ENCODE data around the gene CRYGC. TPM values are rescaled to one million over a fixed set of nuclear protein-coding genes. Genes with fewer than 3 reads are reported as not detected.
A peak's percentile ranks its signal among the peaks of the same experiment; 100 is the strongest.

The CRYGC gene
- total RNA-seq: not detected
- polyA plus RNA-seq: not detected

GRCh38 chr2:208129744-208130711 is at the start of gene CRYGC:
Gene CRYGC (minus strand): TSS chr2:208129828. CDS start chr2:208129792, 36 bp downstream.
- TF ChIP-seq EP300 (IDR thresholded peaks at IDR 0.05): no peak
- TF ChIP-seq, protein P1, sequence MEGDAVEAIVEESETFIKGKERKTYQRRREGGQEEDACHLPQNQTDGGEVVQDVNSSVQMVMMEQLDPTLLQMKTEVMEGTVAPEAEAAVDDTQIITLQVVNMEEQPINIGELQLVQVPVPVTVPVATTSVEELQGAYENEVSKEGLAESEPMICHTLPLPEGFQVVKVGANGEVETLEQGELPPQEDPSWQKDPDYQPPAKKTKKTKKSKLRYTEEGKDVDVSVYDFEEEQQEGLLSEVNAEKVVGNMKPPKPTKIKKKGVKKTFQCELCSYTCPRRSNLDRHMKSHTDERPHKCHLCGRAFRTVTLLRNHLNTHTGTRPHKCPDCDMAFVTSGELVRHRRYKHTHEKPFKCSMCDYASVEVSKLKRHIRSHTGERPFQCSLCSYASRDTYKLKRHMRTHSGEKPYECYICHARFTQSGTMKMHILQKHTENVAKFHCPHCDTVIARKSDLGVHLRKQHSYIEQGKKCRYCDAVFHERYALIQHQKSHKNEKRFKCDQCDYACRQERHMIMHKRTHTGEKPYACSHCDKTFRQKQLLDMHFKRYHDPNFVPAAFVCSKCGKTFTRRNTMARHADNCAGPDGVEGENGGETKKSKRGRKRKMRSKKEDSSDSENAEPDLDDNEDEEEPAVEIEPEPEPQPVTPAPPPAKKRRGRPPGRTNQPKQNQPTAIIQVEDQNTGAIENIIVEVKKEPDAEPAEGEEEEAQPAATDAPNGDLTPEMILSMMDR (IDR thresholded peaks at IDR 0.05): no peak
- TF ChIP-seq POLR2A (IDR thresholded peaks at IDR 0.05): no peak
- TF ChIP-seq POLR2AphosphoS5 (IDR thresholded peaks at IDR 0.05): no peak
- intact Hi-C loops (cut with DNase I): no loop called here
- no peaks in the 10 kb centered on the region for H3K36me3 ChIP-seq
- peaks cover 0 to 4% (median 0%) of the 10 kb centered on the region in 3 donors for H3K27me3 ChIP-seq
- no peaks in the 10 kb centered on the region for H3K9me3 ChIP-seq
- H3K4me1 ChIP-seq: no peaks in the 10 kb centered on the region
- H3K4me3 ChIP-seq: no peak within 1 kb of the TSS
- H3K27ac ChIP-seq: no peak within 1 kb of the TSS
- 41 to 72% methylated on average over 19 of the region's 19 CpGs for WGBS, 2 donors
- no peak for DNase-seq

- Histone ChIP-seq H3K4me3 (no peak overlapping the region), H3K27ac (no peak overlapping the region), H3K36me3 (no peaks in the 10 kb centered on the region), H3K4me1 (peaks cover 0 to 7% (median 0%) of the 10 kb centered on the region in 4 donors), H3K27me3 (no peaks in the 10 kb centered on the region), H3K9me3 (no peaks in the 10 kb centered on the region)
- TF ChIP-seq, protein P1 (IDR thresholded peaks at IDR 0.05): no peak
- TF ChIP-seq POLR2A (IDR thresholded peaks at IDR 0.05): no peak
- no peak for TF ChIP-seq POLR2AphosphoS5 (IDR thresholded peaks at IDR 0.05)
- intact Hi-C loops (cut with DNase I): no loop called here
- DNase-seq: no peak
- WGBS, 2 donors: 38 to 65% methylated on average over 4 of the region's 4 CpGs
These were observed 49.5 kb upstream of the CRYGC start for GRCh38 chr2:208179028-208179609.

DNA sequence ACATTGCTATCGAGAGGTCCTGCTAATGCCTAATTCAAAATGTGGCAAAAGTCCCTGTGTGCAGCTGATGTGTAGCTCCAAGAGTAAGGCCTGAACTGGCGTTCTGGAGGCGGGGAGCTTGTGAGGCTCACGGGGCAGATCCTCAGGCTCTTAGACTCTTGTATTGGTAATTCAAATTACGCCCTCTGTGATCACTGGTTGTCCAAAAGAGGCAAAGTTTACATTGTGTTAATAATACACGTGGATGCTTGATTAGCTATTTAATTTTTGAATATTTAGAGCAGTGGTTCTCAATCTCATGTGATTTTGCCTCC is 46.2 kb upstream of the CRYGC start:
- Histone ChIP-seq H3K27me3 (no peaks in the 10 kb centered on the region), H3K36me3 (no peaks in the 10 kb centered on the region), H3K9me3 (no peaks in the 10 kb centered on the region), H3K27ac (no peak overlapping the region), H3K4me3 (no peak overlapping the region), H3K4me1 (peaks cover 0 to 7% (median 0%) of the 10 kb centered on the region in 4 donors)
- 80 to 85% methylated on average over 6 of the region's 6 CpGs for WGBS, 2 donors
- intact Hi-C loops (cut with DNase I): loop anchor here (2.0 kb wide), 1 partner anchor 79 kb away; the partner anchor contains the start of gene IDH1
- no peak for DNase-seq
- TF ChIP-seq POLR2AphosphoS5 (IDR thresholded peaks at IDR 0.05) (no peak), EP300 (IDR thresholded peaks at IDR 0.05) (no peak), POLR2A (IDR thresholded peaks at IDR 0.05) (no peak)
- TF ChIP-seq, protein P1 (IDR thresholded peaks at IDR 0.05): no peak

- WGBS, 2 donors: 35 to 51% methylated on average over 21 of the region's 21 CpGs
- no peak overlapping the region for H3K27ac ChIP-seq
- H3K36me3 ChIP-seq: no peaks in the 10 kb centered on the region
- TF ChIP-seq, protein P1 (IDR thresholded peaks at IDR 0.05): peak in 3 of 4 experiments; percentile 67 to 81 (median 70)
- TF ChIP-seq EP300 (IDR thresholded peaks at IDR 0.05): no peak
- DNase-seq: peak; percentile 84
- intact Hi-C loops (cut with DNase I): loop anchor here (2.0 kb wide), 1 partner anchor 80 kb away; the partner anchor contains the start of gene IDH1
- no peak overlapping the region for H3K4me3 ChIP-seq
- H3K9me3 ChIP-seq: no peaks in the 10 kb centered on the region
- H3K27me3 ChIP-seq: no peaks in the 10 kb centered on the region
- H3K4me1 ChIP-seq: peaks cover 0 to 7% (median 0%) of the 10 kb centered on the region in 4 donors
These were observed 45.6 kb upstream of the CRYGC start for GRCh38 chr2:208175069-208175839.

Data from sigmoid colon (tissue), 7 donors.